A673 (cell line): ENCODE measurements around the gene CYTH2.

Experiments
- CTCF ChIP-seq: fragments of 300-800, 200-600 bp; sonication (generic); conservative IDR thresholded peaks from 2 replicates; pipeline ENCODE4 v1.5.1; 2017; ENCODE audit warnings: low read depth, mild to moderate bottlenecking, antibody characterized with exemption, low read length, moderate library complexity, mixed read lengths
- EZH2 ChIP-seq: fragments of 200-600 bp; sonication (generic); IDR thresholded peaks from 2 replicates; pipeline ENCODE4 v1.6.1; 2017; ENCODE audit warnings: borderline replicate concordance, low read depth, mild to moderate bottlenecking, mixed read lengths, antibody characterized with exemption, low read length; ENCODE audit not compliant: poor library complexity, severe bottlenecking

- TF ChIP-seq EZH2 (no peak), CTCF (no peak)
These were observed 25.4 kb upstream of the CYTH2 start for GRCh38 chr19:48443731-48444128.
